ENCODE data around the gene SMARCC1.
A peak's percentile ranks its signal among the peaks of the same experiment; 100 is the strongest.

The SMARCC1 gene

DNA sequence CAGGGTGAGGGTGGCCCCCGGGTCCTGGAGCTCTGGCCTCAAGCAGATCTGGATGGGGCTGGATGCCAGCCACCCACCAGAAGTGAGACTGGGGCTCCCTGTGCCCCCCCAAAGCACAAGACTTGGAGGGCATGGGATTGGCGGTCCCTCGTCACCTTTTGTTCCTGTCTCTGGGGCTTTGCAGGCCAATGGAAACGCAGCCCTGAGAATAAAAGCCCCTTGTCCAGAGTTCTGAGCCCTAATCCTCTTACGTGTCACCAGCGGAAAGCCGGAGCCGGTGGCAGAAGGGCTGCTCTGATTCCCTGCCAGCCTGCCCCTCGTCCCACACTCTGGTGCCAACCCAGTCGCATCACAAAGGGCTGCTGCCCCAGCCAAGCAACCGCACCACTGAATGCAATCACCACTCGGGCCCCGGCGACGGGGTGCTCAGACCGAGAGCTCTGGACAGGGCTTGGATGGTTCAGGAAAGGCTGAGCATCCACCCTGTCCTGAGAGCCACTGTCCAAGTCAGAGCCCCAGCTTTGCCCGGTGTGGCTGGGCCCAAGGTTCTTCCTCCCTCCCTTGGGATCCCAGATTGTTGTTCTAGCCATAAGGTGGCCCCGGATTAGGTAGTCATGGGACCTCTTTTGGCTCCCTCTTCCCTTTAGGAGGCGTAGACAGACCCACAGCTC is 245.3 kb downstream of the SMARCC1 start:
- DNase-seq: peak; percentile 64

Data from midbrain (tissue), 1 donor.